Activated naive CD8-positive, alpha-beta T cell treated with anti-CD3 and anti-CD28 coated beads, Interleukin-2, amount 10 ng/mL, durations not matched to agents 7 days and 5 days (primary cell): ENCODE measurements around the gene DBH. TPM values are rescaled to one million over a fixed set of nuclear protein-coding genes. Genes with fewer than 3 reads are reported as not detected.

Source experiments
- ATAC-seq: fragments of 150-1000 bp; cut with Tn5 transposase; one replicate; pipeline ENCODE4 v1.10.0; 2021; ENCODE audit warnings: low read depth, moderate library complexity
- POLR2A ChIA-PET: fragments of 350-600 bp; sonication (Branson Sonifier 250); formaldehyde crosslinking; loops from one replicate; lab custom pipeline; 2021; ENCODE audit warnings: antibody characterized with exemption; lab: Charles Lee
- DNase-seq: peaks from one replicate; pipeline ENCODE4 v3.0.0; 2021
- H3K27ac Mint-ChIP-seq: one replicate; pipeline ENCODE4 v1.8.0; 2022; ENCODE audit warnings: mild to moderate bottlenecking, mixed read lengths
- H3K27me3 Mint-ChIP-seq: one replicate; pipeline ENCODE4 v1.8.0; 2022; ENCODE audit warnings: mild to moderate bottlenecking, moderate library complexity, mixed read lengths
- H3K36me3 Mint-ChIP-seq: one replicate; pipeline ENCODE4 v1.8.0; 2021; ENCODE audit warnings: mild to moderate bottlenecking, mixed read lengths
- H3K4me1 Mint-ChIP-seq: one replicate; pipeline ENCODE4 v1.8.0; 2021; ENCODE audit warnings: mixed read lengths
- H3K4me3 Mint-ChIP-seq: one replicate; pipeline ENCODE4 v1.8.0; 2022; ENCODE audit warnings: mild to moderate bottlenecking, moderate library complexity, mixed read lengths
- H3K9me3 Mint-ChIP-seq: one replicate; pipeline ENCODE4 v1.8.0; 2021; ENCODE audit warnings: mixed read lengths
- total RNA-seq, 2 experiments: library from RNA; stranded (reverse); gene quantifications; one replicate each; pipeline ENCODE4 v1.2.3, GENCODE V29; 2021

The DBH gene
- total RNA-seq, 2 experiments from 2014 or later = not detected

- POLR2A ChIA-PET = interaction anchor here (4.9 kb wide), 1 partner anchor 22 kb away, joined by 38 read pairs; no protein-coding TSS in a partner anchor
- Mint-ChIP-seq H3K4me3 (no peak overlapping the region), H3K4me1 (peaks cover 24% of the 10 kb centered on the region), H3K36me3 (no peaks in the 10 kb centered on the region), H3K27ac (no peak overlapping the region), H3K9me3 (no peaks in the 10 kb centered on the region), H3K27me3 (no peaks in the 10 kb centered on the region)
- DNase-seq (no peak), ATAC-seq (no peak)
These were observed 68.6 kb downstream of the DBH start for GRCh38 chr9:133704711-133705181.

- Mint-ChIP-seq H3K36me3 (no peaks in the 10 kb centered on the region), H3K27me3 (no peaks in the 10 kb centered on the region), H3K4me1 (peaks cover 25% of the 10 kb centered on the region), H3K9me3 (no peaks in the 10 kb centered on the region), H3K27ac (no peak overlapping the region), H3K4me3 (no peak overlapping the region)
- no peak for ATAC-seq
- no peak for DNase-seq
- POLR2A ChIA-PET = no interaction called here
These were observed 69.4 kb downstream of the DBH start for GRCh38 chr9:133705576-133705975.

GRCh38 chr9:133706307-133707050, 70.3 kb downstream of the DBH start:
- ATAC-seq (no peak), DNase-seq (no peak)
- peaks cover 17% of the 10 kb centered on the region for H3K4me1 Mint-ChIP-seq
- H3K36me3 Mint-ChIP-seq = no peaks in the 10 kb centered on the region
- H3K27me3 Mint-ChIP-seq = no peaks in the 10 kb centered on the region
- no peak overlapping the region for H3K4me3 Mint-ChIP-seq
- POLR2A ChIA-PET = no interaction called here
- H3K27ac Mint-ChIP-seq = no peak overlapping the region
- no peaks in the 10 kb centered on the region for H3K9me3 Mint-ChIP-seq

- Mint-ChIP-seq H3K36me3 (no peaks in the 10 kb centered on the region), H3K9me3 (no peaks in the 10 kb centered on the region), H3K4me3 (no peak overlapping the region), H3K27me3 (no peaks in the 10 kb centered on the region), H3K27ac (no peak overlapping the region), H3K4me1 (peaks cover 11% of the 10 kb centered on the region)
- POLR2A ChIA-PET = no interaction called here
- DNase-seq (no peak), ATAC-seq (no peak)
These were observed 71.1 kb downstream of the DBH start for GRCh38 chr9:133707065-133707762.

GRCh38 chr9:133707763-133708245, 71.6 kb downstream of the DBH start:
- Mint-ChIP-seq H3K27ac (no peak overlapping the region), H3K9me3 (no peaks in the 10 kb centered on the region), H3K4me3 (no peak overlapping the region), H3K36me3 (no peaks in the 10 kb centered on the region), H3K27me3 (no peaks in the 10 kb centered on the region), H3K4me1 (peaks cover 9% of the 10 kb centered on the region)
- no peak for ATAC-seq
- POLR2A ChIA-PET = no interaction called here
- no peak for DNase-seq

- no peak overlapping the region for H3K27ac Mint-ChIP-seq
- no peaks in the 10 kb centered on the region for H3K36me3 Mint-ChIP-seq
- no peaks in the 10 kb centered on the region for H3K27me3 Mint-ChIP-seq
- DNase-seq = no peak
- peaks cover 9% of the 10 kb centered on the region for H3K4me1 Mint-ChIP-seq
- ATAC-seq = no peak
- POLR2A ChIA-PET = no interaction called here
- no peaks in the 10 kb centered on the region for H3K9me3 Mint-ChIP-seq
- no peak overlapping the region for H3K4me3 Mint-ChIP-seq
These were observed 72.3 kb downstream of the DBH start for GRCh38 chr9:133708246-133709014.

Other genes starting within 250 kb of the DBH start
- gene REXO4, start 218.4 kb upstream of the DBH start, total RNA-seq = 10 to 100 TPM; 28.9 to 30.8 TPM
- 1 to 10 TPM; 3.2 to 3.5 TPM for gene ADAMTS13, start 214.0 kb upstream of the DBH start, total RNA-seq
- 1 to 10 TPM; 2.2 to 2.3 TPM for gene CACFD1, start 176.4 kb upstream of the DBH start, total RNA-seq
- 1 to 10 TPM; 6.3 to 7.1 TPM for gene SLC2A6, start 157.3 kb upstream of the DBH start, total RNA-seq
- not detected for gene MYMK, start 111.4 kb upstream of the DBH start, total RNA-seq
- under 1 TPM; 0.17 to 0.20 TPM for gene ADAMTSL2, start 101.7 kb upstream of the DBH start, total RNA-seq
- gene FAM163B, start 27.0 kb upstream of the DBH start, total RNA-seq = not detected
- 1 to 10 TPM; 1.6 to 2.3 TPM for gene SARDH, start 102.0 kb downstream of the DBH start, total RNA-seq